Hepatocyte (in vitro differentiated cells): ENCODE results near the gene XRCC4. TPM values are rescaled to one million over a fixed set of nuclear protein-coding genes. Genes with fewer than 3 reads are reported as not detected.

Experiments used
- DNase-seq: peaks from one replicate; pipeline ENCODE4 v3.0.0-alpha.2; 2016; ENCODE audit warnings: low spot score
- H2AFZ ChIP-seq: fragments of 200-600 bp; sonication (generic); 2 replicates; pipeline ENCODE4 v1.6.0; 2016; ENCODE audit warnings: antibody characterized with exemption, mild to moderate bottlenecking
- H3K27ac ChIP-seq: fragments of 200-600 bp; sonication (generic); 2 replicates; pipeline ENCODE4 v1.5.1; 2016; ENCODE audit warnings: mild to moderate bottlenecking
- H3K27me3 ChIP-seq: fragments of 200-600 bp; sonication (generic); 2 replicates; pipeline ENCODE4 v1.6.1; 2016
- H3K36me3 ChIP-seq: fragments of 200-600 bp; sonication (generic); replicated peaks from 2 replicates; pipeline ENCODE4 v1.5.1; 2016; ENCODE audit warnings: low read depth; ENCODE audit not compliant: insufficient read depth
- H3K4me1 ChIP-seq: fragments of 200-600 bp; sonication (generic); 2 replicates; pipeline ENCODE4 v1.5.1; 2016; ENCODE audit warnings: mild to moderate bottlenecking, moderate library complexity; ENCODE audit not compliant: insufficient read depth
- H3K4me2 ChIP-seq: fragments of 200-600 bp; sonication (generic); 2 replicates; pipeline ENCODE4 v1.6.0; 2016
- H3K4me3 ChIP-seq: fragments of 200-600 bp; sonication (generic); 2 replicates; pipeline ENCODE4 v1.5.1; 2016; ENCODE audit warnings: mild to moderate bottlenecking
- H3K79me2 ChIP-seq: fragments of 200-600 bp; sonication (generic); 2 replicates; pipeline ENCODE4 v1.6.0; 2017; ENCODE audit warnings: mild to moderate bottlenecking
- H3K9me2 ChIP-seq: fragments of 200-600 bp; sonication (generic); replicated peaks from 2 replicates; pipeline ENCODE4 v1.6.0; 2017; ENCODE audit warnings: mild to moderate bottlenecking; ENCODE audit not compliant: insufficient read depth
- H3K9me3 ChIP-seq: fragments of 200-600 bp; sonication (generic); 2 replicates; pipeline ENCODE4 v1.5.1; 2016; ENCODE audit warnings: low read depth, mild to moderate bottlenecking
- H4K20me1 ChIP-seq: fragments of 200-600 bp; sonication (generic); 2 replicates; pipeline ENCODE4 v1.6.0; 2016; ENCODE audit warnings: mild to moderate bottlenecking; ENCODE audit not compliant: insufficient read depth, poor library complexity, severe bottlenecking
- EZH2 ChIP-seq: fragments of 200-600 bp; sonication (generic); IDR thresholded peaks from 2 replicates; pipeline ENCODE4 v1.6.1; 2016; ENCODE audit warnings: antibody characterized with exemption, mild to moderate bottlenecking, borderline replicate concordance
- EZH2phosphoT487 ChIP-seq: fragments of 200-600 bp; sonication (generic); IDR thresholded peaks from one replicate; pipeline ENCODE4 v1.6.1; 2018; ENCODE audit warnings: antibody characterized with exemption, mild to moderate bottlenecking, low read depth, moderate library complexity; ENCODE audit not compliant: unreplicated experiment, severe bottlenecking
- WGBS: methylation state at CpG from one replicate; pipeline ENCODE4 v1.1.6; 2016; ENCODE audit warnings: low lambda C conversion rate; ENCODE audit errors: missing lambda C conversion rate; 5-methylcytosine and 5-hydroxymethylcytosine counted together
- polyA plus RNA-seq: library from polyadenylated mRNA; unstranded; fragments of >200 nt; fragmentation: Nextera tagmentation; extraction: Ambion mirVana; gene quantifications from 2 replicates; pipeline ENCODE4 v1.2.1, GENCODE V29; 2016
- total RNA-seq: library from RNA; depleted of rRNA; stranded (reverse); fragments of >200 nt; gene quantifications from 2 replicates; pipeline ENCODE4 v1.2.3, GENCODE V29; 2014
- TF ChIP-seq, protein P1 (sequence below): fragments of 200-600 bp; sonication (generic); IDR thresholded peaks from 2 replicates; pipeline ENCODE4 v1.5.1; 2016; ENCODE audit warnings: antibody characterized with exemption, mild to moderate bottlenecking; ENCODE audit not compliant: poor library complexity

XRCC4 gene
- total and polyA plus RNA-seq, 2 experiments from 2014 or later: 12.7 to 21.5 TPM

DNA sequence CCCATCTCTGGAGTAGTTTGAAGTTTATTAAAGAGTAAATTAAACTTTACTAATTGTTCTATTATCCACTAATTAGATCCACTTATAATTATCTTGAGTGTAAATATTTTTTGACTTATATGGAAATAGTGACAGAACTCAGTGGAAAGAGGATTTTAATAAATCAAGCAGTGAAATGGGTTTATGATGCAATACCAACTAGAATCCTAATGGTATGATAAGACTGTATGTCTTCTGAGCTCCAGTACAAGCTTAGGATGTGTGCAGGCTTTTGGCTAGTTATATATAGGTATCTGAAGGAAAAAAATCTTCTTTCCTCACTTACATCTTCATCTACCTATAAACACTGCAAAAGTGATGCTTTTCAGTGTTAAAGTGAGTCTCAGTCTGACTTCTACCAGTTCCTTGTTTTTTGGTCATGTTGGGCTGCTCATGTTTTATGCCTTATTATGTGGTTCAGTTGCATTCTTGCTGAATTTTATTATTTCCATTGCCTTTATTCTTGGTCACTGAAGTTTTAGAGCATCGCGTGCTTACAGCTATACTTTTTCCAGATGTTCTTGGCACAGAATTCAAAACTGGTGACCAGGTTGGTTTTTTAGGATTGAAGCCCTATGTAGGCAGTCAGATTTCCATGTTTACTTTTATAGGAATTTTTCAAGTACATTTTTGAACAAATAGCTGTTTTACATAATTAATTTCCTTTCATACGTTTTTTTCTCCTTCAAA is 30.5 kb downstream of the XRCC4 start:
- no peaks in the 10 kb centered on the region for H3K9me2 ChIP-seq
- H3K9me3 ChIP-seq: no peaks in the 10 kb centered on the region
- H3K4me3 ChIP-seq: no peak overlapping the region
- no peaks in the 10 kb centered on the region for H3K36me3 ChIP-seq
- TF ChIP-seq EZH2: no peak
- TF ChIP-seq EZH2phosphoT487: no peak
- TF ChIP-seq, protein P1, sequence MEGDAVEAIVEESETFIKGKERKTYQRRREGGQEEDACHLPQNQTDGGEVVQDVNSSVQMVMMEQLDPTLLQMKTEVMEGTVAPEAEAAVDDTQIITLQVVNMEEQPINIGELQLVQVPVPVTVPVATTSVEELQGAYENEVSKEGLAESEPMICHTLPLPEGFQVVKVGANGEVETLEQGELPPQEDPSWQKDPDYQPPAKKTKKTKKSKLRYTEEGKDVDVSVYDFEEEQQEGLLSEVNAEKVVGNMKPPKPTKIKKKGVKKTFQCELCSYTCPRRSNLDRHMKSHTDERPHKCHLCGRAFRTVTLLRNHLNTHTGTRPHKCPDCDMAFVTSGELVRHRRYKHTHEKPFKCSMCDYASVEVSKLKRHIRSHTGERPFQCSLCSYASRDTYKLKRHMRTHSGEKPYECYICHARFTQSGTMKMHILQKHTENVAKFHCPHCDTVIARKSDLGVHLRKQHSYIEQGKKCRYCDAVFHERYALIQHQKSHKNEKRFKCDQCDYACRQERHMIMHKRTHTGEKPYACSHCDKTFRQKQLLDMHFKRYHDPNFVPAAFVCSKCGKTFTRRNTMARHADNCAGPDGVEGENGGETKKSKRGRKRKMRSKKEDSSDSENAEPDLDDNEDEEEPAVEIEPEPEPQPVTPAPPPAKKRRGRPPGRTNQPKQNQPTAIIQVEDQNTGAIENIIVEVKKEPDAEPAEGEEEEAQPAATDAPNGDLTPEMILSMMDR: no peak
- WGBS: 82% methylated on average over 3 of the region's 3 CpGs
- H3K4me2 ChIP-seq: no peak overlapping the region
- H3K79me2 ChIP-seq: no peaks in the 10 kb centered on the region
- no peaks in the 10 kb centered on the region for H3K27me3 ChIP-seq
- H3K4me1 ChIP-seq: no peaks in the 10 kb centered on the region
- DNase-seq: no peak
- no peak overlapping the region for H2AFZ ChIP-seq
- H4K20me1 ChIP-seq: no peaks in the 10 kb centered on the region
- H3K27ac ChIP-seq: no peak overlapping the region

DNA sequence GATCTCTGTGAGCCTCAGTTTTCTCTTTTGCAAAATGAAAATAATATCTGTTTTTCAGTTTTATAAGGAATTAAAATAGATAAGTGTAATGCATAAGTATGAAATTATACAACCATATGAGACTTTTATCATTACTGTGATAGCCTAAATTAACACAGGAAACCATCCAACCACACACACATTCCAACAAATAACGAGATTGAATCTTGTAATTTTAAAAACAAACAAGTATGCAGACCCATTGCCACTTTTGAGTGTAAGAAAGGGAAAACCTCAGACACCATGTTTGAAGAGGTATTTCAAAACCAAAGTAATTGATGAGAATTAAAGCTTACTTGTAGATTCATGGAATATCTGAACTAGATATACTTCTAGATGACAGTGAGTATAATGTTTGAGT is 32.0 kb downstream of the XRCC4 start:
- no peaks in the 10 kb centered on the region for H3K79me2 ChIP-seq
- DNase-seq: no peak
- H3K27me3 ChIP-seq: no peaks in the 10 kb centered on the region
- H3K4me1 ChIP-seq: no peaks in the 10 kb centered on the region
- H4K20me1 ChIP-seq: no peaks in the 10 kb centered on the region
- 94% methylated on average over 1 of the region's 1 CpG for WGBS
- no peaks in the 10 kb centered on the region for H3K9me2 ChIP-seq
- no peaks in the 10 kb centered on the region for H3K9me3 ChIP-seq
- no peak overlapping the region for H3K4me3 ChIP-seq
- TF ChIP-seq EZH2phosphoT487: no peak
- TF ChIP-seq EZH2: no peak
- TF ChIP-seq, protein P1: no peak
- no peak overlapping the region for H2AFZ ChIP-seq
- no peak overlapping the region for H3K27ac ChIP-seq
- H3K4me2 ChIP-seq: no peak overlapping the region
- no peaks in the 10 kb centered on the region for H3K36me3 ChIP-seq

DNA sequence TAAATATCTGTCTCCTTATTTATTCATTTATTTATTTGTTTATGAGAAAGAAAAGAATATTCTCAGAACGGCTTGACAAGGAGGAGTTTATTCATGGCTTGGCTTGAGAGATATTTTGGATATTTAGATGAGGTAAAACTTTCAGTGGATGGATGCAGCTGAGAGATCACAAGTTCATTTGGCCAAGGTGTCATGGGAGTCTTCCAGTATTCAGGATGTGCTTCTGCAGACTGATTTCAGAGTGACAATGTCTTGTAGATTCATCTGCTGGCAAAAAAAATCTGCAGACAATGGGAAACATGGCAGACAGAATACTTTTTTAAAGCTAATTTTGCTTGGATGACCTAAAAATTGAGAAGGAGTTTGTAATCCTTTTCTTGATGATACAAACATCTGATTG is 38.5 kb downstream of the XRCC4 start:
- no peaks in the 10 kb centered on the region for H3K36me3 ChIP-seq
- no peaks in the 10 kb centered on the region for H3K4me1 ChIP-seq
- no peaks in the 10 kb centered on the region for H3K27me3 ChIP-seq
- no peak overlapping the region for H2AFZ ChIP-seq
- no peak for DNase-seq
- TF ChIP-seq EZH2phosphoT487 (no peak), EZH2 (no peak)
- TF ChIP-seq, protein P1: no peak
- 96% methylated on average over 1 of the region's 1 CpG for WGBS
- H3K9me2 ChIP-seq: no peaks in the 10 kb centered on the region
- no peak overlapping the region for H3K4me3 ChIP-seq
- no peak overlapping the region for H3K27ac ChIP-seq
- H3K4me2 ChIP-seq: no peak overlapping the region
- no peaks in the 10 kb centered on the region for H3K79me2 ChIP-seq
- peaks cover 4% of the 10 kb centered on the region for H3K9me3 ChIP-seq
- H4K20me1 ChIP-seq: no peaks in the 10 kb centered on the region
